HepG2 (cell line): ENCODE measurements around the gene GOT2. TPM values are rescaled to one million over a fixed set of nuclear protein-coding genes. Genes with fewer than 3 reads are reported as not detected.

Source experiments
- AGO2 ChIP-seq: fragments of 200-400 bp; formaldehyde crosslinking; optimal IDR thresholded peaks from 2 replicates; pipeline ENCODE3; 2017; ENCODE audit warnings: mild to moderate bottlenecking, low read depth, low read length, moderate library complexity
- HDAC1 ChIP-seq: sonication (generic); formaldehyde crosslinking; IDR thresholded peaks from 2 replicates; pipeline ENCODE4 v1.5.1; 2020; ENCODE audit warnings: mild to moderate bottlenecking, missing genetic modification reagents
- KAT8 ChIP-seq: IDR thresholded peaks from 2 replicates; pipeline ENCODE4 v1.6.1; 2016; ENCODE audit warnings: missing genetic modification reagents, missing compliant biosample characterization
- KLF6 ChIP-seq: IDR thresholded peaks from 2 replicates; pipeline ENCODE4 v1.8.0; 2016; ENCODE audit warnings: missing biosample characterization, missing genetic modification reagents
- LRRFIP1 ChIP-seq: sonication (generic); formaldehyde crosslinking; conservative IDR thresholded peaks from 2 replicates; pipeline ENCODE4 v1.4.0; 2020; ENCODE audit warnings: missing genetic modification reagents
- MAFF ChIP-seq: IDR thresholded peaks from 2 replicates; pipeline ENCODE4 v1.6.1; 2011; ENCODE audit warnings: low read depth, low read length, improper control_type of control experiment
- MLLT10 ChIP-seq: sonication (generic); formaldehyde crosslinking; IDR thresholded peaks from 2 replicates; pipeline ENCODE4 v1.4.0; 2020; ENCODE audit warnings: missing genetic modification reagents
- MTA1 ChIP-seq: sonication (generic); formaldehyde crosslinking; IDR thresholded peaks from 2 replicates; pipeline ENCODE4 v1.4.0; 2020; ENCODE audit warnings: missing genetic modification reagents, mild to moderate bottlenecking, borderline replicate concordance
- NR2F6 ChIP-seq, 2 experiments: IDR thresholded peaks; 2 replicates each; pipeline ENCODE4 v1.6.1; 2016; ENCODE audit warnings: antibody characterized with exemption in 1 of 2, mild to moderate bottlenecking in 1 of 2
- ZMAT5 ChIP-seq: sonication (generic); formaldehyde crosslinking; IDR thresholded peaks from 2 replicates; pipeline ENCODE4 v1.5.0; 2020; ENCODE audit warnings: mild to moderate bottlenecking, low read depth, missing genetic modification reagents, borderline replicate concordance
- ZNF335 ChIP-seq: sonication (generic); formaldehyde crosslinking; IDR thresholded peaks from 2 replicates; pipeline ENCODE4 v1.4.0; 2020; ENCODE audit warnings: missing genetic modification reagents
- ZNF337 ChIP-seq: sonication (generic); formaldehyde crosslinking; IDR thresholded peaks from 2 replicates; pipeline ENCODE4 v1.5.1; 2020; ENCODE audit warnings: missing genetic modification reagents, low read depth, mild to moderate bottlenecking, borderline replicate concordance
- ZNF432 ChIP-seq: sonication (generic); formaldehyde crosslinking; IDR thresholded peaks from 2 replicates; pipeline ENCODE4 v1.5.0; 2020; ENCODE audit warnings: missing genetic modification reagents, mild to moderate bottlenecking, borderline replicate concordance
- ZNF546 ChIP-seq: sonication (generic); formaldehyde crosslinking; conservative IDR thresholded peaks from 2 replicates; pipeline ENCODE4 v1.8.1; 2023; ENCODE audit warnings: mild to moderate bottlenecking, missing genetic modification reagents
- ZNF556 ChIP-seq: sonication (generic); formaldehyde crosslinking; IDR thresholded peaks from 2 replicates; pipeline ENCODE4 v1.4.0; 2020; ENCODE audit warnings: mild to moderate bottlenecking, missing genetic modification reagents, borderline replicate concordance
- ZNF562 ChIP-seq: sonication (generic); formaldehyde crosslinking; IDR thresholded peaks from 2 replicates; pipeline ENCODE4 v1.8.0; 2022; ENCODE audit warnings: missing genetic modification reagents, borderline replicate concordance
- ZNF607 ChIP-seq: sonication (generic); formaldehyde crosslinking; IDR thresholded peaks from 2 replicates; pipeline ENCODE4 v1.5.1; 2020; ENCODE audit warnings: missing genetic modification reagents, mild to moderate bottlenecking, borderline replicate concordance
- ZNF737 ChIP-seq: sonication (generic); formaldehyde crosslinking; IDR thresholded peaks from 2 replicates; pipeline ENCODE4 v1.5.0; 2020; ENCODE audit warnings: missing genetic modification reagents, mild to moderate bottlenecking, borderline replicate concordance
- ZNF775 ChIP-seq: sonication (generic); formaldehyde crosslinking; IDR thresholded peaks from 2 replicates; pipeline ENCODE4 v1.4.0; 2020; ENCODE audit warnings: missing genetic modification reagents, mild to moderate bottlenecking, moderate library complexity, borderline replicate concordance
- ZSCAN30 ChIP-seq: sonication (generic); formaldehyde crosslinking; IDR thresholded peaks from 2 replicates; pipeline ENCODE4 v1.5.0; 2020; ENCODE audit warnings: mild to moderate bottlenecking, missing genetic modification reagents
- ZSCAN31 ChIP-seq: sonication (generic); formaldehyde crosslinking; IDR thresholded peaks from 2 replicates; pipeline ENCODE4 v1.5.0; 2020; ENCODE audit warnings: low read depth, mild to moderate bottlenecking, missing genetic modification reagents
- polyA plus RNA-seq, 8 experiments: library from polyadenylated mRNA; depleted of rRNA in 3 of 8; stranded (reverse) in 7 of 8; unstranded in 1 of 8; fragments of >200 nt; fragmentation: Illumina TruSeq in 4 of 8; extraction: Trizol in 4 of 8; gene quantifications; 2 replicates each; pipeline versions ENCODE4 v1.2.1 to v1.2.3, GENCODE V29; 2011 to 2016; ENCODE audit warnings: low read depth in 4 of 8, missing spikeins in 1 of 8, mixed read lengths in 1 of 8; ENCODE audit not compliant: insufficient read depth in 1 of 8
- total RNA-seq, 5 experiments: library from RNA; depleted of rRNA; stranded (reverse); fragments of >200 nt; fragmentation: Illumina TruSeq; extraction: Trizol; gene quantifications; 2 replicates each; pipeline ENCODE4 v1.2.3, GENCODE V29; 2016; ENCODE audit warnings: low read depth in 1 of 5
- TF ChIP-seq, protein P1 (sequence below): sonication (generic); formaldehyde crosslinking; IDR thresholded peaks from 2 replicates; pipeline ENCODE4 v1.4.0; 2020; ENCODE audit warnings: missing genetic modification reagents
- TF ChIP-seq, protein P2 (sequence below): fragments of 450-650 bp; IDR thresholded peaks from 2 replicates; pipeline ENCODE4 v1.6.1; 2017; ENCODE audit warnings: mild to moderate bottlenecking

The GOT2 gene
- total and polyA plus RNA-seq, 2 of the 13 experiments (the other 11 are each of a cell fraction or from before 2014, with no cell fraction given), result 32.6 to 121 TPM

DNA sequence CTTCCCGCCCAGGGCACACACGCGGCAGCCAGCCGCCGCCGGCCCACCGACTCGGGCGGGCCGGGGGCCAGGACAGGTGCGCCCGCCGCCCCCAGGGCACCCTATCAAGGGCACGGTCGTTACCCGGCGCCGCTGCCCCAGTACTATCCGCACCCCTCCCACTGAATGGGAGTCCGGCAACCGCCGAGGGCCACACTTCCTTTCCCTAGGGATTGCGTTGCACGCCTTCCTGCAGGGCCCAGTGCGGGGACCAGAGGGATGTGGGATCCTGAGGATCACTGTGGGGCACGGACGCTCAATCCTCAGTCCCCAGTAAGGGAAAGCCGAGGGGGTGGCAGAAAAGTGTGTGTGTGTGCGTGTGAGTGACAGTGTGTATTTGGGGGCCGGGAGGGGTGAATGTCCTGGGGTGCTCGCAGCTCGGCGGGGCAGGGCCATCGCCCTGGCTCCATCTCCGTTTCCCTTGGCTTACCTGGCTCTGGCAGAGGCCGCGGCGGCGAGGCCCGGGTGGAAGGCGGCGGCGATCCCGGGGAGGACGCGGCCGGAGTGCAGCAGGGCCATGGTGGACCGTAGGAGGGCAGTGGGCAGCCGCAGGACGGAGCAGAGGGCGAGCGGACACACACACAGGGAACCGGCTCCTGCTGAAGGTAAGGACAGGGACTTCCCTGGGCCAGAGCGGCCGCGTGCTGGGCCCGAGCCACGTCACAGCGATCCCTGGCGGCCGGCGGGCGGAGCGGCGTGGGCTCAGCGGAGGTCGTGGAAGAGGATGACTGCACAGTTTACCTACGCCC is at the start of gene GOT2 (continued):
- TF ChIP-seq ZNF335 (CRISPR knock-in tag), result peak; percentile 82; the same call in 1 of the 2 replicates
- peak; percentile 85; the same call in 1 of the 2 replicates for TF ChIP-seq MTA1 (CRISPR knock-in tag)
- TF ChIP-seq, protein P1, sequence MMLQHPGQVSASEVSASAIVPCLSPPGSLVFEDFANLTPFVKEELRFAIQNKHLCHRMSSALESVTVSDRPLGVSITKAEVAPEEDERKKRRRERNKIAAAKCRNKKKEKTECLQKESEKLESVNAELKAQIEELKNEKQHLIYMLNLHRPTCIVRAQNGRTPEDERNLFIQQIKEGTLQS (CRISPR knock-in tag), result peak; percentile 56
- no peak; the same call in 1 of the 2 replicates for TF ChIP-seq ZNF432
- TF ChIP-seq ZSCAN30 (CRISPR knock-in tag), result peak; percentile 92; the same call in 1 of the 2 replicates
- TF ChIP-seq KAT8, result peak; percentile 95
- peak; percentile 93 for TF ChIP-seq ZNF546 (CRISPR knock-in tag)
- peak; percentile 99 for TF ChIP-seq HDAC1 (CRISPR knock-in tag)
- TF ChIP-seq ZNF775, result no peak
- peak; percentile 81 for TF ChIP-seq ZSCAN31 (CRISPR knock-in tag)
- peak; percentile 89 for TF ChIP-seq AGO2
- TF ChIP-seq ZNF556 (CRISPR knock-in tag), result peak; percentile 97
- TF ChIP-seq ZMAT5 (CRISPR knock-in tag), result no peak
- TF ChIP-seq MLLT10 (CRISPR knock-in tag), result no peak
- TF ChIP-seq NR2F6 (IDR thresholded peaks at IDR 0.05), result no peak; the same call in 1 of the 2 replicates
- peak; percentile 88 for TF ChIP-seq NR2F6 (CRISPR knock-in tag; IDR thresholded peaks at IDR 0.05)
- no peak for TF ChIP-seq MAFF
- TF ChIP-seq, protein P2, sequence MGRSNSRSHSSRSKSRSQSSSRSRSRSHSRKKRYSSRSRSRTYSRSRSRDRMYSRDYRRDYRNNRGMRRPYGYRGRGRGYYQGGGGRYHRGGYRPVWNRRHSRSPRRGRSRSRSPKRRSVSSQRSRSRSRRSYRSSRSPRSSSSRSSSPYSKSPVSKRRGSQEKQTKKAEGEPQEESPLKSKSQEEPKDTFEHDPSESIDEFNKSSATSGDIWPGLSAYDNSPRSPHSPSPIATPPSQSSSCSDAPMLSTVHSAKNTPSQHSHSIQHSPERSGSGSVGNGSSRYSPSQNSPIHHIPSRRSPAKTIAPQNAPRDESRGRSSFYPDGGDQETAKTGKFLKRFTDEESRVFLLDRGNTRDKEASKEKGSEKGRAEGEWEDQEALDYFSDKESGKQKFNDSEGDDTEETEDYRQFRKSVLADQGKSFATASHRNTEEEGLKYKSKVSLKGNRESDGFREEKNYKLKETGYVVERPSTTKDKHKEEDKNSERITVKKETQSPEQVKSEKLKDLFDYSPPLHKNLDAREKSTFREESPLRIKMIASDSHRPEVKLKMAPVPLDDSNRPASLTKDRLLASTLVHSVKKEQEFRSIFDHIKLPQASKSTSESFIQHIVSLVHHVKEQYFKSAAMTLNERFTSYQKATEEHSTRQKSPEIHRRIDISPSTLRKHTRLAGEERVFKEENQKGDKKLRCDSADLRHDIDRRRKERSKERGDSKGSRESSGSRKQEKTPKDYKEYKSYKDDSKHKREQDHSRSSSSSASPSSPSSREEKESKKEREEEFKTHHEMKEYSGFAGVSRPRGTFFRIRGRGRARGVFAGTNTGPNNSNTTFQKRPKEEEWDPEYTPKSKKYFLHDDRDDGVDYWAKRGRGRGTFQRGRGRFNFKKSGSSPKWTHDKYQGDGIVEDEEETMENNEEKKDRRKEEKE, result no peak
- TF ChIP-seq LRRFIP1 (CRISPR knock-in tag), result 0 out of 2 replicates have a peak, but pooled peaks have one; percentile 60
- peak; percentile 68; the same call in 1 of the 2 replicates for TF ChIP-seq ZNF607 (CRISPR knock-in tag)
- no peak for TF ChIP-seq ZNF562 (CRISPR knock-in tag)
- peak; percentile 81 for TF ChIP-seq KLF6 (CRISPR knock-in tag)
- TF ChIP-seq ZNF737 (CRISPR knock-in tag), result peak; percentile 63; the same call in 1 of the 2 replicates
- TF ChIP-seq ZNF337 (CRISPR knock-in tag), result peak; percentile 83
